ENCODE measurements around the gene ABCG1. TPM values are rescaled to one million over a fixed set of nuclear protein-coding genes. Genes with fewer than 3 reads are reported as not detected.

Gene ABCG1
- total and polyA plus RNA-seq, 4 donors, result 1.6 to 9.7 (median 5.3) TPM

- TF ChIP-seq REST (IDR thresholded peaks at IDR 0.05), result no peak
- no peak for TF ChIP-seq SP1 (IDR thresholded peaks at IDR 0.05)
- TF ChIP-seq RAD21 (IDR thresholded peaks at IDR 0.05), result no peak
- no peak for TF ChIP-seq YY1 (IDR thresholded peaks at IDR 0.05)
- TF ChIP-seq CTCF (IDR thresholded peaks at IDR 0.05; ENCODE audit: low read depth, low read length, missing input control), result no peak
- no peak for TF ChIP-seq JUND (IDR thresholded peaks at IDR 0.05)
- TF ChIP-seq FOXA1 (IDR thresholded peaks at IDR 0.05), result no peak
Observed at GRCh38 chr21:42214081-42214750, 4.7 kb upstream of the ABCG1 start (continued).

GRCh38 chr21:42214921-42215320, 4.0 kb upstream of the ABCG1 start:
- no peak for DNase-seq (ENCODE audit: low spot score)
- H3K4me3 ChIP-seq (ENCODE audit: low read depth in 1 of 3, low read length in 3 of 3), result no peak overlapping the region
- no peaks in the 10 kb centered on the region for H3K36me3 ChIP-seq (ENCODE audit: control insufficient read depth in 4 of 4, insufficient read depth in 3 of 4, low read depth in 1 of 4, low read length in 3 of 4)
- H3K9me3 ChIP-seq (ENCODE audit: control insufficient read depth in 4 of 4, low read length in 3 of 4), result no peaks in the 10 kb centered on the region
- WGBS, result 97% methylated on average over 5 of the region's 5 CpGs
- no peaks in the 10 kb centered on the region for H3K27me3 ChIP-seq (ENCODE audit: control insufficient read depth in 4 of 4, insufficient read depth in 4 of 4, low read length in 3 of 4)
- peaks cover 3 to 8% (median 6%) of the 10 kb centered on the region in 4 donors for H3K4me1 ChIP-seq (ENCODE audit: control insufficient read depth in 4 of 4, insufficient read depth in 4 of 4, low read length in 3 of 4)
- TF ChIP-seq RXRA (IDR thresholded peaks at IDR 0.05), result no peak
- no peak for TF ChIP-seq SP1 (IDR thresholded peaks at IDR 0.05)
- TF ChIP-seq FOXA2 (IDR thresholded peaks at IDR 0.05), result no peak
- TF ChIP-seq CTCF (IDR thresholded peaks at IDR 0.05; ENCODE audit: low read depth, low read length, missing input control), result no peak
- TF ChIP-seq EGR1 (IDR thresholded peaks at IDR 0.05; ENCODE audit: low read depth in 2 of 2), result no peak
- TF ChIP-seq, protein P1, sequence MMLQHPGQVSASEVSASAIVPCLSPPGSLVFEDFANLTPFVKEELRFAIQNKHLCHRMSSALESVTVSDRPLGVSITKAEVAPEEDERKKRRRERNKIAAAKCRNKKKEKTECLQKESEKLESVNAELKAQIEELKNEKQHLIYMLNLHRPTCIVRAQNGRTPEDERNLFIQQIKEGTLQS (IDR thresholded peaks at IDR 0.05), result no peak
- TF ChIP-seq NR2F2 (IDR thresholded peaks at IDR 0.05), result no peak
- no peak for TF ChIP-seq HNF4A (conservative IDR thresholded peaks at IDR 0.05)
- no peak for TF ChIP-seq FOXA1 (IDR thresholded peaks at IDR 0.05)
- no peak for TF ChIP-seq JUND (IDR thresholded peaks at IDR 0.05)
- TF ChIP-seq ZBTB33 (IDR thresholded peaks at IDR 0.05), result no peak
- no peak for TF ChIP-seq GABPA (IDR thresholded peaks at IDR 0.05 in 1 of 2, conservative IDR thresholded peaks at IDR 0.05 in 1 of 2)
- no peak for TF ChIP-seq RAD21 (IDR thresholded peaks at IDR 0.05)
- no peak overlapping the region for H3K27ac ChIP-seq (ENCODE audit: low read depth in 1 of 2, low read length in 2 of 2)
- H3K9ac ChIP-seq (ENCODE audit: low read depth in 1 of 2, low read length in 2 of 2), result no peak overlapping the region

Measured in liver (tissue), 9 donors.